ENCODE measurements around the gene ATG2A. TPM values are rescaled to one million over a fixed set of nuclear protein-coding genes. Genes with fewer than 3 reads are reported as not detected.
A peak's percentile ranks its signal among the peaks of the same experiment; 100 is the strongest.

Gene ATG2A
- total and polyA plus RNA-seq, 2 experiments from 2014 or later = 13.3 to 36.2 TPM

DNA sequence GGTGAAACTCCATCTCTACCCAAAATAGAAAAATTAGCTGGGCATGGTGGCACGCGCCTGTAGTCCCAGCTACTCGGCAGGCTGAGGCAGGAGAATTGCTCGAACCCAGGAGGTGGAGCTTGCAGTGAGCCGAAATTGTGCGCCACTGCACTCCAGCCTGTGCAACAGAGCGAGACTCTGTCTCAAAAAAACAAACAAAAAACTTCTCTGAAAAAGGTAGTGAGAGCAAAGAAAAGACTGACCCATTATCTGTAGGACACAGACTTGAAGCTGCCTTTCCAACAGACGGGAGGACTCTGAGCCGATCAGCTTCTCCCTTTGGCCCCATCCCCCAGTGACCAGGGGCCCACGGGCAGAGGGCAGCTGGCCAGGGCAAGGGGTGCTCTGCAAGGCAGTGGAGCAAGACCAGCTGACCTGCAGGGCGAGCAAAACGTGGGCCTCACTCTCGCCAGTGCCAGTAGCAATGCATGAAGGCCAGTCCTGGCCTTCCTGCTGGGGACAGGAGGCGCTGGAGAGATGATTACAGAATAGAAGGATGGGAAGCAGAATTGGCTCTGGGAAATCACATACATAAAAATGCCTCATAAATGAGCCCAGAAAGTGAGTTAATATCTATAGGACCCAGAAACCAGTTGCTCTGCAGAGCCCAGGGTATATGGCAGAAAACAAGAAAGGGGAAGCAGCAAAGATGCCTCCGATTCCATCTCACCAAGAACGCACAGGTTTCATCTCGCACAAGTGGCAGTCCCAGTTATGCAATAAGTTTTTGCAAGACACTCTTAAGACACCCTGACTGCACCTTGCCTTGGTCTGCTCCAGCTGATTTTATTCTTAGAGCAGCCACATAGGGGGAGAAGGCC, 41.4 kb downstream of the ATG2A start:
- Histone ChIP-seq H3K9me3 (ENCODE audit: low read depth) (no peaks in the 10 kb centered on the region), H3K27ac (peak overlapping the region; percentile 57), H3K36me3 (peaks cover 5% of the 10 kb centered on the region), H3K27me3 (no peaks in the 10 kb centered on the region), H3K4me3 (no peak overlapping the region), H3K4me1 (ENCODE audit: low read depth) (peaks cover 53% of the 10 kb centered on the region)
- DNase-seq (ENCODE audit: low read depth in 1 of 2, low spot score in 1 of 2) = no peak
- TF ChIP-seq, protein P1, sequence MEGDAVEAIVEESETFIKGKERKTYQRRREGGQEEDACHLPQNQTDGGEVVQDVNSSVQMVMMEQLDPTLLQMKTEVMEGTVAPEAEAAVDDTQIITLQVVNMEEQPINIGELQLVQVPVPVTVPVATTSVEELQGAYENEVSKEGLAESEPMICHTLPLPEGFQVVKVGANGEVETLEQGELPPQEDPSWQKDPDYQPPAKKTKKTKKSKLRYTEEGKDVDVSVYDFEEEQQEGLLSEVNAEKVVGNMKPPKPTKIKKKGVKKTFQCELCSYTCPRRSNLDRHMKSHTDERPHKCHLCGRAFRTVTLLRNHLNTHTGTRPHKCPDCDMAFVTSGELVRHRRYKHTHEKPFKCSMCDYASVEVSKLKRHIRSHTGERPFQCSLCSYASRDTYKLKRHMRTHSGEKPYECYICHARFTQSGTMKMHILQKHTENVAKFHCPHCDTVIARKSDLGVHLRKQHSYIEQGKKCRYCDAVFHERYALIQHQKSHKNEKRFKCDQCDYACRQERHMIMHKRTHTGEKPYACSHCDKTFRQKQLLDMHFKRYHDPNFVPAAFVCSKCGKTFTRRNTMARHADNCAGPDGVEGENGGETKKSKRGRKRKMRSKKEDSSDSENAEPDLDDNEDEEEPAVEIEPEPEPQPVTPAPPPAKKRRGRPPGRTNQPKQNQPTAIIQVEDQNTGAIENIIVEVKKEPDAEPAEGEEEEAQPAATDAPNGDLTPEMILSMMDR (IDR thresholded peaks at IDR 0.05; ENCODE audit: low read depth, low read length) = no peak

DNA sequence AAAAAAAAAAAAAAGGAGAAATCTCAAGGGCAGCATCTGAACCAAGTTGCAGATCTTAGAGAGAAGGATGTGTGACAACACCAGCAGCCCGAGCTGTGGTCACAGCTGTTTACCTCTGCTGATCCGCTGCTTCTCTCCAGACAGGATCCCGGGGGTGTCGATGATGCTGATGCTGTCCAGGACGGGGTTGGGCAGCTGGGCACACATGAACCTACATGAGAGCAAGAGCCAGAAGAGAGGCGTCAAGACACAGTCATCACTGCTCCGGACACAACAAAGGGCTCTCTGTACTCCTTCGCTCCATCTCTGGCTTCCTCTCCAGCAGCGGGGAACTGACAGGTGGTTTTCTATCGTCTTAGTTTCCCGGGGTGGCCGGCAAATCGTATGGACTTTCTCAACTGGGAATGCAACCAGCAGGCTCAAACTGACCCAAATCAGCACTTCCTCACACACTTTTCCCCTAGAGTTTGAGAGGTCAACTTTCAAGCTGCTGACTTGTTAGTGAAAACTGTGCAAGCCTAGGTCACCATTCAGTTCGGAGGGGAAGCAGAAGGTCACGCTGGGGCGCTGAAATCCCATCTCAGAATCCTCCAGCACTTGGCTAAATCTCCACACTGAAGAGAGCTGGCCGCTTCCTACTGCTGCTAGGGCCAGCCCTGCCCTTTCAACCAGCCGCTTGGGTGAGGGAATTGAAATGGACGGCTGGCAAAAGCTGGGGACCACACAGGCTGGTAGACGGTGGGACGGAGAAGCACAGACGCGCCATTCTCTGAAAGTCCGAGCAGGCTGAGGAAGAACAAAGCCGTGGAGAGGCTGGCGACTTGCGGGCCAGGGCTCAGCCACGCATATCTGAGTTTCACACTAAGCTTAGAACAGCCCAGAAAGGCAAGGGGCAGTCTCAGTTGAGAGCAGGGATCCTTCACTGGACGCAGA, 42.4 kb downstream of the ATG2A start:
- Histone ChIP-seq H3K27ac (peak overlapping the region; percentile 57), H3K9me3 (ENCODE audit: low read depth) (no peaks in the 10 kb centered on the region), H3K4me1 (ENCODE audit: low read depth) (peaks cover 57% of the 10 kb centered on the region), H3K27me3 (no peaks in the 10 kb centered on the region), H3K36me3 (peaks cover 5% of the 10 kb centered on the region), H3K4me3 (no peak overlapping the region)
- DNase-seq (ENCODE audit: low read depth in 1 of 2, low spot score in 1 of 2) = no peak
- TF ChIP-seq, protein P1 (IDR thresholded peaks at IDR 0.05; ENCODE audit: low read depth, low read length) = no peak

DNA sequence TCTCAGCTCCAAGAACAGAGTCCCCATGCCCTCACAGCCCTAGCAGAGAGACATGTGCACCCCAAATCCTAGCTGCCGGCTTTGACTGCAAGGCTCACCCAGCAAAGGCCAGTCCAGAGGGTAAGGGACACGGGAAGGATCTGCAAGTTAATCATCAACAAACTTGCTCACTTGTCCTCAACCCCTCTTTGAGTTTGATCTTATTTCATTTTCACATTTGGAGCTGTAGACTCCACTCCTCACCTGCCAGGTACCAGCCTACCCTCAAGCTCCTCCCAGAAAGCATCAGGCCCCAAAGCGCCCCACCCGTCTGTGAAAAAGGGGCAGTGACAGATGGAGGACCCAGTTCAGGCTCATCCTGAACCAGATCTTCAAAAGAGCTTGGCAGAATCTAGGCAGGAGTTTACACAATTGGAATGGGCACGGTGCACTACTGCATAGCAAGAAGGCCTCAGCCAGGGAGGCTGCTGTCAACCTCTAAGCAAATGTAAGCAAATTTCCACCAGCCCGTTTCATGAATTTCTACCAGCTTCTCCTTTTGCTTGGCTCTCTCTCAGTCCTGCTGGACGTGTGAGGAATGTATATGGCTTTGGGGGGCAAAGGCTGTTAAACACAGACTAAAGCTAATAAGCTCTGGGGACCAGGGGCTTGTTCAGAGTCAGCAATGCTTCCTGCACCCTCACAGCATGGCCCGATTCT, 44.1 kb downstream of the ATG2A start:
- TF ChIP-seq, protein P1 (IDR thresholded peaks at IDR 0.05; ENCODE audit: low read depth, low read length) = no peak
- Histone ChIP-seq H3K27ac (peak overlapping the region; percentile 97), H3K4me3 (no peak overlapping the region), H3K27me3 (no peaks in the 10 kb centered on the region), H3K9me3 (ENCODE audit: low read depth) (no peaks in the 10 kb centered on the region), H3K36me3 (peaks cover 5% of the 10 kb centered on the region), H3K4me1 (ENCODE audit: low read depth) (peaks cover 72% of the 10 kb centered on the region)
- DNase-seq (ENCODE audit: low read depth in 1 of 2, low spot score in 1 of 2) = no peak

DNA sequence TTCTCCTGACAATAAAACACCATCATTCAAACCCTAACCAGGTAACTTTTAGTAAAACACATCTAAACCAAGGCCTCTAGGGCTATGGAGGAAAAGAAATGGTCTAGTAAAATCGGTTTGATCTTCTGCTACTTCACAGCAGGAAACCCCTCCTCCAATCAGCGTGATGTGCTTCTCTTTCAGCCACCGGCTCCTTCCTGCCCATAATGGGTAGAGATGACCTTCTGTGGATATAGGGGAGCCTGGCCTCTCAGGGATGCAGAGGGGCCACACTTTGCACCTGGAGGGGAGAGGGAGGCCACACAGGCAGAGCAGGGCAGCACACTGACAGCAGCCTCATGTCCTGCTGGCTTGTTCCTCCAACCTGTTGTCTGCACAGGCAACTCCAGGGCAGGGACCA, 45.5 kb downstream of the ATG2A start:
- H3K27me3 ChIP-seq = no peaks in the 10 kb centered on the region
- H3K9me3 ChIP-seq (ENCODE audit: low read depth) = no peaks in the 10 kb centered on the region
- TF ChIP-seq, protein P1 (IDR thresholded peaks at IDR 0.05; ENCODE audit: low read depth, low read length) = no peak
- peaks cover 64% of the 10 kb centered on the region for H3K4me1 ChIP-seq (ENCODE audit: low read depth)
- peaks cover 5% of the 10 kb centered on the region for H3K36me3 ChIP-seq
- peak overlapping the region; percentile 97 for H3K27ac ChIP-seq
- no peak for DNase-seq (ENCODE audit: low read depth in 1 of 2, low spot score in 1 of 2)
- H3K4me3 ChIP-seq = no peak overlapping the region

DNA sequence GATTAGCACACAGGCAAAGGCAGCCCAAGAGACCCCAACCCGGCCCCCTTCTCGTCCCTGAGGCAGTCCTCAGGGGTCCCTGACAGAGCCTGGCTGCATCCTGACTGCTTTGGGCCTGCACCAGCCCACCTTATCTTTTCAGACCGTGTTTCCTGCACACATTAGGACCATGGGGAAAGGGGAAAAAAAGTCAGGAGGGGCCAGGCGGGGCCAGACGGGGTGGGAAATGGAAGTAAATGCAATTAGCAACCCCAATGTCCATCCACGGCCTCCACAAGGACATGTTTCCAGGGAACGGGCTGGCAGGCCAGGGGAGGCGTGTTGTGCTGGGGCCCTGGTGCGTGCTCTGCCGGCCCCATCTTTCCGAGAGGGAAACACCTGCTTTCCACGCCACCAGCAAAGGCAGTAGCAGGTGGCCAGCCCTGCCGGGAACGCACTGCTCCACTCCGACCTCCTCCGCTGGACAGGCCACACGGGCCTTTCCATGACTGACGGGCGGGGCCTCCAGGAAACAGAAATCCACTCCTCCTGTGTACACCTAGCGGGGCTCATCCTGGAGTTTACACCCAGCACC, 46.0 kb downstream of the ATG2A start:
- Histone ChIP-seq H3K4me3 (no peak overlapping the region), H3K4me1 (ENCODE audit: low read depth) (peaks cover 61% of the 10 kb centered on the region), H3K36me3 (peaks cover 5% of the 10 kb centered on the region), H3K27me3 (no peaks in the 10 kb centered on the region), H3K9me3 (ENCODE audit: low read depth) (no peaks in the 10 kb centered on the region), H3K27ac (peak overlapping the region; percentile 97)
- TF ChIP-seq, protein P1 (IDR thresholded peaks at IDR 0.05; ENCODE audit: low read depth, low read length) = no peak
- no peak for DNase-seq (ENCODE audit: low read depth in 1 of 2, low spot score in 1 of 2)

Data from cardiac muscle cell (in vitro differentiated cells and primary cell).